NCI-H345 (cell line): Measurements from ENCODE around the gene MLKL.
"Not testable (repeated sequence)": the region's sequence is repeated elsewhere in the genome, so short reads cannot be mapped to it uniquely, and the experiment has no call there.

Experiments
- DNase-seq: peaks from one replicate; lab custom pipeline; 2025; lab: John Stamatoyannopoulos, UW

MLKL gene

GRCh38 chr16:74732707-74733350, 32.2 kb upstream of the MLKL start:
- no peak for DNase-seq

GRCh38 chr16:74731853-74732477, 31.3 kb upstream of the MLKL start:
- DNase-seq, result no peak

- DNase-seq, result no peak
Measured at GRCh38 chr16:74729783-74730683, 29.4 kb upstream of the MLKL start.

- no peak for DNase-seq
Measured at GRCh38 chr16:74727903-74728302, 27.2 kb upstream of the MLKL start.

- DNase-seq, result no peak
Measured at GRCh38 chr16:74726716-74727115, 26.1 kb upstream of the MLKL start.

- no peak for DNase-seq
Measured at GRCh38 chr16:74725651-74726455, 25.2 kb upstream of the MLKL start.

GRCh38 chr16:74724820-74725549, 24.3 kb upstream of the MLKL start:
- DNase-seq, result no peak

- no peak for DNase-seq
Measured at GRCh38 chr16:74723256-74723655, 22.6 kb upstream of the MLKL start.

- not testable (repeated sequence) for DNase-seq
Measured at GRCh38 chr16:74722156-74722555, 21.5 kb upstream of the MLKL start.

- no peak for DNase-seq
Measured at GRCh38 chr16:74721716-74722115, 21.1 kb upstream of the MLKL start.

- DNase-seq, result no peak
Measured at GRCh38 chr16:74720579-74720978, 19.9 kb upstream of the MLKL start.

- DNase-seq, result no peak
Measured at GRCh38 chr16:74718741-74719610, 18.3 kb upstream of the MLKL start.

- DNase-seq, result no peak
Measured at GRCh38 chr16:74718140-74718539, 17.5 kb upstream of the MLKL start.

- no peak for DNase-seq
Measured at GRCh38 chr16:74717367-74717766, 16.7 kb upstream of the MLKL start.

- DNase-seq, result no peak
Measured at GRCh38 chr16:74716355-74716754, 15.7 kb upstream of the MLKL start.

GRCh38 chr16:74713876-74714275, 13.2 kb upstream of the MLKL start:
- no peak for DNase-seq

- no peak for DNase-seq
Measured at GRCh38 chr16:74713325-74713724, 12.7 kb upstream of the MLKL start.

- DNase-seq, result no peak
Measured at GRCh38 chr16:74711938-74712337, 11.3 kb upstream of the MLKL start.

GRCh38 chr16:74710401-74710800, 9.7 kb upstream of the MLKL start:
- DNase-seq, result no peak

GRCh38 chr16:74709441-74709877, 8.8 kb upstream of the MLKL start:
- DNase-seq, result peak; percentile 67

GRCh38 chr16:74700116-74700437, 585 bp downstream of the MLKL start:
- DNase-seq, result no peak
